Activated CD4-positive, alpha-beta T cell treated with anti-CD3 and anti-CD28 coated beads, Interleukin-2, amount 50 U/mL, for 48 hours (primary cell): ENCODE results near the gene OTUB2.

Source experiments
- DNase-seq, 2 experiments: peaks; one replicate each; pipeline ENCODE4 v3.0.0-alpha.2; 2020

OTUB2 gene

DNA sequence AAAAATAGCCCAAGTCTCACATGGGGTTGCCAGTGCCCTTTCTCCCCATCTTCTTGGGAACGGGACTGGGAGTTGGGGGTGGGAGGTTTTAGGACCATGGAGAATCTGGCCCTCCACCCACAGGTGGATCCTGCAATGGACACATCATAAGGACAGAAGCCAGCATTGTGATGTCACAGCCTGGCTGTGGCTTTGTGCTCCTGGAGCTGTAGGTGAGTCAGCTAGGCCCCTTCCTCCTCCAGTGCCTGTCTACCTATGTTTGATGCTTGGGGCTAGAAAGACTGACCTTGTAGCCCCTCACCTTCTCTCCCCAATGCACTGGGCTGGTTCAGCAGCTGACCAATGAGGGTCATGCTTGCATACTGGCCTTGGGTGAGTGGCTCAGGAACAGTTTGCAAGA is 29.1 kb upstream of the OTUB2 start, which contains the start of gene CCDC197:
Gene CCDC197 (plus strand): TSS at position 220 of the 400 bp plus-strand sequence. CDS start 831 bp downstream, outside the sequence.
- peak in 1 of 2 experiments; percentile 44 for DNase-seq

- DNase-seq, result no peak
These were observed 27.9 kb upstream of the OTUB2 start for GRCh38 chr14:93997916-93998870.

GRCh38 chr14:93998871-93999403 is 27.2 kb upstream of the OTUB2 start:
- DNase-seq, result no peak

GRCh38 chr14:93999573-93999972 is 26.6 kb upstream of the OTUB2 start:
- DNase-seq, result no peak

- DNase-seq, result no peak
These were observed 25.9 kb upstream of the OTUB2 start for GRCh38 chr14:94000267-94000666.

DNA sequence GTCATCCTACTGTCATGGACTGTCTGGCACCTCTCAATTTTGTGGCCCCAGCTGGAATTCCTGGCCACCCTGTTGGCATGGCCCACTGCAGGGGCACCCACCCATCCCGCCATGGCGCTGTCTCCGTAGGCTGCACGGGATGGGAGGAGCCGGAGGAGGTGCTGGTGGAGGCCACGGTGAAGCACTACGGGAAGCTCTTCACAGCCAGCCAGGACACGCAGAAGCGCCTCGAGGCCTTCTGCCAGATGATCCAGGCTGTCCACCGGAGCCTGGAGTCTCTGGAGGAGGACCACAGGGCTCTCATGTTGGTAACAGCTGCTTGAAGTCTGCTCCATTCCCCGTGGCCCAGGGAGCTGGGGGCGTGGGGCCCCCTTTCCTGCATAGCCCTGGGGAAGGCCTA is 25.1 kb upstream of the OTUB2 start:
- DNase-seq, result no peak

DNA sequence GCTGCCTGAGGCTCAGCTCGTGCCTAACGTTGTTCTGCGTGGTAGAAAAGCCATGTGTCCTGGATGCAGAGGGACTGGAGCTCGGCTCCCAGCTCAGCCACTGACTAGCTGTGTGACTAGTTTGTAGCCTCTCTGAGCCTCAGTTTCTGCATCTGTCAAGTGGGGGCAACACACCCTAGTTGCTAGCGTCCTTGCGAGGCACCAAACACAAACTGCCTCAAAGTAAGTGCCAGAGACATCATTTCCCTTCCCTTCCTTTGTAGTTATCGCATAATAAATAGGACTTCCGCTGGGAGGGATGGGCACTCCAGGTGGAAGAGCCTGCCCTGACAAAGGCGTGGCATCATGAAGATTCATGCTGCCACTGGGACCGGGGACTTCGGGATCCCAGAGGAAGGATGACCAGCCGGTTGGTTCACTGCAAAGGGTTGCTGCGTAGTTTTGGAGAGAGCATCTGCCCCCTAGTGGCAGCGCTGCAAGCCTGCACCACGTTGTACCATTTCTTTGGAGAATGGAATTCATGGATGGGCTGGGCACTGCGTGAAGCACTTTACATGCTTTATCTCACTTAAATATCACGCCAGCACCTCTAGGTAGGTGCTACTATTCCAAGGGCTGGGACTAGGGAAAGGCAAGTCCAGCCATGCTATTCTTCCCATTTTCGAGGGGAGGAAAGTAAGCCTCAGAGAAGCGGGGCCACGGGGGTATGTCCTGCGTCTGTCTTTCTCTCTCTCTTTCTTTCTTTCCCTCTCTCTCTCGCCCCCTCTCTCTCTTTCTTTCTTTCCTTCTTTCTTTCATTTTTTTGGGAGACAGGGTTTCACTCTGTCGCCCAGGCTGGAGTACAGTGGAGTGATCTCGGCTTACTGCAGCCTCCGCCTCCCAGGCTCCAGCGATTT is 24.4 kb upstream of the OTUB2 start:
- DNase-seq, result peak; percentile 62 to 70

GRCh38 chr14:94003397-94003796 is 22.7 kb upstream of the OTUB2 start:
- DNase-seq, result no peak

- DNase-seq, result no peak
These were observed 22.1 kb upstream of the OTUB2 start for GRCh38 chr14:94004015-94004414.

GRCh38 chr14:94005324-94006073 is 20.6 kb upstream of the OTUB2 start:
- no peak for DNase-seq

- DNase-seq, result no peak
These were observed 17.9 kb upstream of the OTUB2 start for GRCh38 chr14:94008234-94008633.

GRCh38 chr14:94009767-94010166 is 16.4 kb upstream of the OTUB2 start:
- no peak for DNase-seq

DNA sequence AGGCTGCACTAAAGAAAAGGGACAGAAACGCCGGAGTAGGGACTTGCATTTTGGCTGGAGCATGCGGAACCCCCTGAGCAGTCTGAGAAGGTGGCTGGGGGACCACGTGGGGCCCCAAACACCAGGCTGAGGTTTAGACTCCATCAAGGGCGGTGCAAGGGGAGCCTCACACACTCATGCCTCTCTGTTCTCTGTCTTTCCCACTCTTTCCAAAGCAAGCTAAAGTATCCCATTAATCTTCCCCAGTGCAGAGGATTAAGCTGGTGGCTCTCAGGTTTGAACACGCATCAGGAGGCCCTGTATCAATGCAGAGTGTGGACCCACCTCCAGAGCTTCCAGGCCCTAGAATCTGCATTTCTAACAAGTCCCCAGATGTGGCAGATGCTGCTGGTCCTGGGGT is 15.5 kb upstream of the OTUB2 start:
- DNase-seq, result no peak

DNA sequence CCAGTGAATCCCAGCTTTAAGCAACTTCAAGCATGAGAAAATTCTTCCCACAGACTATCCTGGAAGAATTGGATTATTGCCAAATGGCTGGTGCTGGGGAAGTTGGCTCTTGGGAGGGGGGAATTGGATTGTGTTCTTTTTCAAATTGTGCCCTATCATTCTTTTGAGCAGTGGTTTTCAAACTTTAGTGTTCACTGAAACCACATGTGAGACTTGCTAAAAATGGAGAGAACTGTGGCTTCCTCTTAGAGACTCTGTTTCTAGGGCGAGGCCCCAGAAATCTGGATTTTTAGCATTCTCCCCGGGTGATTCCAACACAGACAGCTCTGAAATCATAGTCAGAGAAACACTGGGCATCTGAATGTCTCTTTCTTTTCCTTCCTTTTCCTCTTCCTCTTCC is 14.3 kb upstream of the OTUB2 start:
- DNase-seq, result no peak

DNA sequence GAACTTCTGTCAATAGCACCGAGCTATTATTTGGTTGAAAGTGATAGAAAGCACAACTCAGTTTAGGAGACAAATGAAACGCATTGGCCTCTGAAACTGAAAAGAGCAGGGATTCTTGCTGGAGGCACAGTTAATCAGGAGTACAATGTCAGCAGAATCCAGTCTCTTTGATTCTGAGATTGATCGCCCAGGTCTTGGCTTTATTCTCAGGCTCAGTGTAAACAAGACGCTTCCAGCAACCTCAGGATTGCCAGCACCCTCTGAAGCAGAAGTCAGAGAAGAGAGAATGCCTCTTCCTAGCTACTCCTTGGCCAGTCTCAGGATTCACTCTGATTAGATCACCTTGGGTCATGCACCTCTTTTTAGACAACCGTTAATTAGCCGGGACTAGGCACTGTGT is 11.8 kb upstream of the OTUB2 start:
- DNase-seq, result no peak

DNA sequence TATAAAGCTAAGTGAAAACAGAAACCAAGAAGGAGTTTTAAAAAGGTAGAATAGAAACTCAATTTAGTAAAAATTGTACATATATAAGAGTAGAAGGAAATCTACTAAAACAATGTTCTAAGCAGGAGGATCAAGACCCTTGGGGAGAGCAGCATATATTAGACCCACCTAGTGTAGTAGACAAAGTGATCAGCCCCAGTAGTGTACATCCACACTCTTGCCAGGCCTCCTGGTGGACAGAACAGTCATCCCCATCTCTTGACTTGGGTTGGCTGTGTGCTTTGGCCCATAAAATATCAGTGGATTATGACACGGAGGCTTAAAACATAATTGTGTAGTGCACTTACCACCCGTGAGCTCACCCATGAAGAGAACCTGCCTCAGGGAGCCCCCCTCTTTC is 10.9 kb upstream of the OTUB2 start:
- no peak for DNase-seq

DNA sequence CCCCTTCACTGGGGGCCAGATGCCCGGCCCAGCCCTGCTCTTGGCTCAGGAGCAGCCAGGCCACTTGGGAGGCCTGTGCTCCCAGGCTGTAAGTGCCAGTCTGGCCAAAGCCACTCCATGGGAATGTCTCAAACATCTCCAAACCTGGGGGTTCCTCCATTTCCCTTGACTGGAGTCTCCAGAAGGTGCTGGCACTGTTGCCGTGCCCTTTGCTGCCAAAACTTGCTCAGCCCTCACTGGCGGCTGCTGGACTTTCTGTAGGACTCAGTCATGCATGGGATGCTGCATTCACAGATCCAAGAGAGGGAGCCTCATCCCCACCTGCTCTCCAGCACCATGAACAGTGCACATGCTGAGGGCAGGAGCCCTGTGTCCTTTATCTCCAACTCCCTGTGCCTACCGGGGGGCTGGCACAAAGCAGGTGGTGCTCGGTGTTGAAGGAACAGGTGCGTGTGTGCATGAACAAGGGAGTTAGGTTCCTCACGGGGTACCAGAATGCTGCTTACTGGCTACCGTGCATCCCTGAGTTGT is 9.6 kb upstream of the OTUB2 start:
- no peak for DNase-seq

GRCh38 chr14:94018308-94018707 is 7.8 kb upstream of the OTUB2 start:
- no peak for DNase-seq

DNA sequence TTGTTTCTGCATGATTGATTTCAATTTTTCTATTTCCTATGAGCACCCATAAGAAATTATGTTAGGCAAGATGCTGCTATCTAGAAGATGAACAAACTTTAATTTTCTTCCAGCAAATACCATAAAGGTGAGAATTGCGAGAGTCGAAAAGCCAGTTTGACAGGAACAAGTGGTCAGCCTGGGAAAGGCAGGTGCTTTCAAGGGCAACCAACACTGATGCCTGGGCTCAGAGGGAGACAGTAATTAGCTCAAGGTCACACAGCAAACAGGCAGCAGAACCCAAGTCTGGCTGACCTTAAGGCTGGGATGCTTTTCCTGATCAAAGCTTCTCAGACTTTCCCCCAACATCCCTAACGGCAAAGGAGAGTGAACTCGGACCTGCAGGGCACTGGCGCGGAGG is 6.8 kb upstream of the OTUB2 start:
- no peak for DNase-seq

DNA sequence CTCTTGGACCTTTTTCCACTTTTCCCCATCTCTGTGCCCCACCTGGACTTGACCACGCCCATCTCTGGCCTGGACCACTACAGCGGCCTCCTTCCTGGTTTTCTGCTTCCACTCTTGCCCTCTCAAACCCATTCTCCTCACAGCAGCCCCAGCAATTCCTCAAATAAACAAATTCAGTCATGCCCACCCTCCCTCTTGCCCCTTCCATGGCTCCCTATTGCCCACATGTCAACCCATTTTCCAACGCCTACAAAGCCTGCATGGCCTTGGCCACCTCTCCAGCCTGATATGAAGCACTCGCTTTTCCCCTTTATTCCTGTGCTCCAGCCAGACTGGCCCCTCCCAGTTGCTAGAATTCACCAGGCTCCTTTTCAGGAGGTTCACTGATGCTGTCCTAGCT is 5.9 kb upstream of the OTUB2 start:
- DNase-seq, result no peak

GRCh38 chr14:94021001-94021400 is 5.1 kb upstream of the OTUB2 start:
- DNase-seq, result no peak

- DNase-seq, result peak; percentile 46 to 63
These were observed 4.6 kb upstream of the OTUB2 start for GRCh38 chr14:94021416-94022157.
